ENCODE results near the gene ALDH3A2.

DNA sequence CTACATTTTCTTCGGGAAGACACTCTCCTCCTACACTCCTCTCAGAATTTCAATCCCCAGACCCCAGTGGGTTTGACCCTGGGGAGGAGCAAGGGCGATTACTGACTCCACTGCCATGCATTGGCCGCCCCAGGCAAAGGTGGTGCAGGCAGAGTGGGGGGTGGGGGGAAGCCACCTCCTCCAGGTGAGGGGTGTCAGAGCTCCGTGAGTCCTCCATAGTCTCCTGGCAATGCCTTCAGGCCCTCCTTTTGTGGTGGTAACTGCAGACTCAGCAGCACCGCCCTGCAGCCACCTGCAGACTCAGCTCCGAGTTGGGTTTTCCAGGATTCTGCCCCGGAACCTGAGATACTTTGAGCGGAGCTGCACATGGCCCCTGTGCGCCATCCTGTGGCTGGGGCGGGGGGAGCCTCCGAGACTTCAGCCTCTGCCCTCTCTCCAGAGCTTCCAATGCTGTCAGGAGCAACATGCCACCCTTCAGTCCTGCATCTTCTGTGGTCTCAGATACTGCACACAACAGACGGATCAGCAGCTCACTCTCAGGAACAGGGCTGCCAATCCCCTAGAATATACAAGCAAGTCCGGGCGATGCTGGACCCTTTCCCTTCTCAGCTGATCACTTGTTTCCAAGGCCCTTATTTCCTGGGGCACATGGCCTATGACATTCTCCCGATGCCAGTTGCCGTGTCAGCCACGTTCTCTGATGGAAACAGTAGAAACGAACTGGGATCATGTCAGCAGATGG is 70.2 kb downstream of the ALDH3A2 start:
- TF ChIP-seq ARNTL (CRISPR knock-in tag; IDR thresholded peaks at IDR 0.05; ENCODE audit: borderline replicate concordance, low read depth), result no peak
- TF ChIP-seq, protein P1, sequence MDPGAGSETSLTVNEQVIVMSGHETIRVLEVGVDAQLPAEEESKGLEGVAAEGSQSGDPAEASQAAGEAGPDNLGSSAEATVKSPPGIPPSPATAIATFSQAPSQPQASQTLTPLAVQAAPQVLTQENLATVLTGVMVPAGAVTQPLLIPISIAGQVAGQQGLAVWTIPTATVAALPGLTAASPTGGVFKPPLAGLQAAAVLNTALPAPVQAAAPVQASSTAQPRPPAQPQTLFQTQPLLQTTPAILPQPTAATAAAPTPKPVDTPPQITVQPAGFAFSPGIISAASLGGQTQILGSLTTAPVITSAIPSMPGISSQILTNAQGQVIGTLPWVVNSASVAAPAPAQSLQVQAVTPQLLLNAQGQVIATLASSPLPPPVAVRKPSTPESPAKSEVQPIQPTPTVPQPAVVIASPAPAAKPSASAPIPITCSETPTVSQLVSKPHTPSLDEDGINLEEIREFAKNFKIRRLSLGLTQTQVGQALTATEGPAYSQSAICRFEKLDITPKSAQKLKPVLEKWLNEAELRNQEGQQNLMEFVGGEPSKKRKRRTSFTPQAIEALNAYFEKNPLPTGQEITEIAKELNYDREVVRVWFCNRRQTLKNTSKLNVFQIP (CRISPR knock-in tag; IDR thresholded peaks at IDR 0.05; ENCODE audit: borderline replicate concordance, low read depth), result no peak
- TF ChIP-seq ZFP30 (CRISPR knock-in tag; IDR thresholded peaks at IDR 0.05), result no peak
- TF ChIP-seq, protein P2, sequence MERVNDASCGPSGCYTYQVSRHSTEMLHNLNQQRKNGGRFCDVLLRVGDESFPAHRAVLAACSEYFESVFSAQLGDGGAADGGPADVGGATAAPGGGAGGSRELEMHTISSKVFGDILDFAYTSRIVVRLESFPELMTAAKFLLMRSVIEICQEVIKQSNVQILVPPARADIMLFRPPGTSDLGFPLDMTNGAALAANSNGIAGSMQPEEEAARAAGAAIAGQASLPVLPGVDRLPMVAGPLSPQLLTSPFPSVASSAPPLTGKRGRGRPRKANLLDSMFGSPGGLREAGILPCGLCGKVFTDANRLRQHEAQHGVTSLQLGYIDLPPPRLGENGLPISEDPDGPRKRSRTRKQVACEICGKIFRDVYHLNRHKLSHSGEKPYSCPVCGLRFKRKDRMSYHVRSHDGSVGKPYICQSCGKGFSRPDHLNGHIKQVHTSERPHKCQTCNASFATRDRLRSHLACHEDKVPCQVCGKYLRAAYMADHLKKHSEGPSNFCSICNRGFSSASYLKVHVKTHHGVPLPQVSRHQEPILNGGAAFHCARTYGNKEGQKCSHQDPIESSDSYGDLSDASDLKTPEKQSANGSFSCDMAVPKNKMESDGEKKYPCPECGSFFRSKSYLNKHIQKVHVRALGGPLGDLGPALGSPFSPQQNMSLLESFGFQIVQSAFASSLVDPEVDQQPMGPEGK (CRISPR knock-in tag; IDR thresholded peaks at IDR 0.05; ENCODE audit: borderline replicate concordance), result no peak
- no peak for TF ChIP-seq TCF4 (CRISPR knock-in tag; IDR thresholded peaks at IDR 0.05; ENCODE audit: borderline replicate concordance)
- no peak for TF ChIP-seq ISL1 (CRISPR knock-in tag; IDR thresholded peaks at IDR 0.05)
- TF ChIP-seq, protein P3, sequence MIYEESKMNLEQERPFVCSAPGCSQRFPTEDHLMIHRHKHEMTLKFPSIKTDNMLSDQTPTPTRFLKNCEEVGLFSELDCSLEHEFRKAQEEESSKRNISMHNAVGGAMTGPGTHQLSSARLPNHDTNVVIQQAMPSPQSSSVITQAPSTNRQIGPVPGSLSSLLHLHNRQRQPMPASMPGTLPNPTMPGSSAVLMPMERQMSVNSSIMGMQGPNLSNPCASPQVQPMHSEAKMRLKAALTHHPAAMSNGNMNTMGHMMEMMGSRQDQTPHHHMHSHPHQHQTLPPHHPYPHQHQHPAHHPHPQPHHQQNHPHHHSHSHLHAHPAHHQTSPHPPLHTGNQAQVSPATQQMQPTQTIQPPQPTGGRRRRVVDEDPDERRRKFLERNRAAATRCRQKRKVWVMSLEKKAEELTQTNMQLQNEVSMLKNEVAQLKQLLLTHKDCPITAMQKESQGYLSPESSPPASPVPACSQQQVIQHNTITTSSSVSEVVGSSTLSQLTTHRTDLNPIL (CRISPR knock-in tag; IDR thresholded peaks at IDR 0.05; ENCODE audit: low read depth), result no peak
- no peak for TF ChIP-seq ESRRG (CRISPR knock-in tag; IDR thresholded peaks at IDR 0.05)
- no peak for TF ChIP-seq BACH2 (CRISPR knock-in tag; IDR thresholded peaks at IDR 0.05; ENCODE audit: borderline replicate concordance)
- TF ChIP-seq ZFP3 (CRISPR knock-in tag; IDR thresholded peaks at IDR 0.05), result no peak

All from SK-N-SH treated with all-trans-retinoic acid at 6 μM for 48 hours (cell line).